Cardiac fibroblast (primary cell): ENCODE results near the gene IL1RAPL2.
A peak's percentile ranks its signal among the peaks of the same experiment; 100 is the strongest.

ENCODE experiments used
- DNase-seq, 2 donors: peaks; one replicate each; pipeline versions ENCODE4 v3.0.0 to v3.0.0-alpha.2; 2010; ENCODE audit warnings: low read depth in 2 of 2
- H3K4me3 ChIP-seq, 2 donors: replicated peaks in 1 of 2; 1 replicate in 1 of 2; 2 replicates in 1 of 2; pipeline ENCODE4 v1.5.1; 2011; ENCODE audit warnings: low read depth in 2 of 2, low read length in 2 of 2, mild to moderate bottlenecking in 2 of 2, moderate library complexity in 1 of 2
- TF ChIP-seq, protein P1 (sequence below): IDR thresholded peaks from one replicate; pipeline ENCODE4 v1.5.1; 2011; ENCODE audit warnings: low read depth, mild to moderate bottlenecking, low read length, inconsistent platforms

The IL1RAPL2 gene

DNA sequence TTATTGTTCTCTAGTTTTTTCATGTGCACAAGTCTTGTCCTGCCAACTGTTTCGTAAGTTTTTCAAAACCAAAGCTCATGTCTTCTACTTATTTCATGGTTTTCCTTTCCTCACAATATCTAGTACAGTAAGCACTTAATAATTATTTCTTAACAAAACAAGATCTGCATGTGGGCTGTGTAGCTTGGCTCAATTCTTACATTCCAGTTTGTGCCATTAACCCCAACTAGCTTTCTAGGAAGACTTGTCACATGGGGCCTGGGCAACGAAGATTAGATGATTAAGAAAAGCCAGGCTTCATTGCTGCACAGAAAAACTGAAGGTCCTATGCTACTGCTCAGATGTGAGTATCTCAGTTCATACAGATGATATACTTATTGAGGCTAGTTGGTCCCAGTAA lies 809.8 kb downstream of the IL1RAPL2 start:
- TF ChIP-seq, protein P1, sequence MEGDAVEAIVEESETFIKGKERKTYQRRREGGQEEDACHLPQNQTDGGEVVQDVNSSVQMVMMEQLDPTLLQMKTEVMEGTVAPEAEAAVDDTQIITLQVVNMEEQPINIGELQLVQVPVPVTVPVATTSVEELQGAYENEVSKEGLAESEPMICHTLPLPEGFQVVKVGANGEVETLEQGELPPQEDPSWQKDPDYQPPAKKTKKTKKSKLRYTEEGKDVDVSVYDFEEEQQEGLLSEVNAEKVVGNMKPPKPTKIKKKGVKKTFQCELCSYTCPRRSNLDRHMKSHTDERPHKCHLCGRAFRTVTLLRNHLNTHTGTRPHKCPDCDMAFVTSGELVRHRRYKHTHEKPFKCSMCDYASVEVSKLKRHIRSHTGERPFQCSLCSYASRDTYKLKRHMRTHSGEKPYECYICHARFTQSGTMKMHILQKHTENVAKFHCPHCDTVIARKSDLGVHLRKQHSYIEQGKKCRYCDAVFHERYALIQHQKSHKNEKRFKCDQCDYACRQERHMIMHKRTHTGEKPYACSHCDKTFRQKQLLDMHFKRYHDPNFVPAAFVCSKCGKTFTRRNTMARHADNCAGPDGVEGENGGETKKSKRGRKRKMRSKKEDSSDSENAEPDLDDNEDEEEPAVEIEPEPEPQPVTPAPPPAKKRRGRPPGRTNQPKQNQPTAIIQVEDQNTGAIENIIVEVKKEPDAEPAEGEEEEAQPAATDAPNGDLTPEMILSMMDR, result no peak
- no peak overlapping the region for H3K4me3 ChIP-seq
- peak; percentile 75 to 76 for DNase-seq

DNA sequence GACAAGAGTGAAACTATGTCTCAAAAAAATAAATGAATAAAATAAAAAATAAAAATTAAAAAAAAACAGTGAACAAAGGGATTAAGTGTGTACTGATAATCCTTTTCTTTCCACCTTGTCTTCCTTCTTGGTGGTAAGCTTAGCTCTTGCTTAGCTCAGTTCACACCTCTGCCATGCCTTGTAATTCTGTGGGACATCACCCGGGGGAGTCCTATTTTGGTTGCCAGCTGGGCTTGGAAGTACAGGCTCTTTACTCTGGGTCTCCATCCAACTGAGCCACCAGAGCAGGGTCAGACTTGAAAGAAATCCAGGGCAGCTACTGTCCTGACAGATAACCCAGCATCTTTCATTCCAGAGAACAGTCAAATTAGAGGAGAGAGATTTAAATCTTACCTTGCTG lies 858.7 kb downstream of the IL1RAPL2 start:
- TF ChIP-seq, protein P1, result no peak
- DNase-seq, result no peak
- H3K4me3 ChIP-seq, result no peak overlapping the region

- DNase-seq, result no peak
- TF ChIP-seq, protein P1, result no peak
- H3K4me3 ChIP-seq, result no peak overlapping the region
These were observed 885.4 kb downstream of the IL1RAPL2 start for GRCh38 chrX:105451401-105451800.

DNA sequence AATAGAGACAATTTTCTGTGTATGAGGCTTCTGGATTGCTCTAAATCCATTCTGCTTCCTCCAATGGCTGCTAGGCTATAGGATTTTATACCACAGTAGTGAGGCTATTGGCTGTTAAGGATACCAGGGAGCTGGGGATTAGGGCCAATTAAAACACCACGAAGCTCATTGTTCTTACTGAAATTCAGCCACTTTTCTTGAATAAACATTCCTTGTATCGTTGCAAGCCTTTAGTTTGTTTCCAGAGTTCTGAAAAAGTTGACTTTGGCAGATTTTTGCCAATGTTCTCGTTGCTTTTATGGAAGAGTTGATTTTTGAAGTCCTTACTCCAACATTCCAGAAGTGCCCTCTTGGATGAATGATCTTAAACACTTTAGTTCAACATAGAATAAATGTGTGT lies 892.8 kb downstream of the IL1RAPL2 start:
- no peak for DNase-seq
- H3K4me3 ChIP-seq, result no peak overlapping the region
- TF ChIP-seq, protein P1, result no peak

DNA sequence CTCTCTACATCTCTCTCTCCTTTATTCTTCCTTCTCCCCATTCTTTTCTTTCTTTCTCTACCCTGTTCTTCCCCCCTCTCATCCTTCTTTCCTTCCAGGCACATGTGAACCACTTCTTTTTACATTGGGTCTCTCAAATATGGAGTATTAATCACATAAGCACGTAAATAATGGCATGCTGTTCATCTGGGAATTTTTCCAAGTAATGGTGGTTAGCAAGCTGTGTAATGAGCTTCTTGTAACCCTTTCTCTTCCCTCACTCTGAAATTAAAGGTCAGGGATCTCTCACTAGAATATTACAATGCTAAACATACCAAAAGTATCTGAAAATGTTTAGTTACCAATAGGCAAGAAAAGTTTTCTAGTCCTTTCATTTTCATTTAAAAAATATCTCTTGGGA lies 894.4 kb downstream of the IL1RAPL2 start:
- H3K4me3 ChIP-seq, result no peak overlapping the region
- DNase-seq, result peak; percentile 67
- TF ChIP-seq, protein P1, result no peak

DNA sequence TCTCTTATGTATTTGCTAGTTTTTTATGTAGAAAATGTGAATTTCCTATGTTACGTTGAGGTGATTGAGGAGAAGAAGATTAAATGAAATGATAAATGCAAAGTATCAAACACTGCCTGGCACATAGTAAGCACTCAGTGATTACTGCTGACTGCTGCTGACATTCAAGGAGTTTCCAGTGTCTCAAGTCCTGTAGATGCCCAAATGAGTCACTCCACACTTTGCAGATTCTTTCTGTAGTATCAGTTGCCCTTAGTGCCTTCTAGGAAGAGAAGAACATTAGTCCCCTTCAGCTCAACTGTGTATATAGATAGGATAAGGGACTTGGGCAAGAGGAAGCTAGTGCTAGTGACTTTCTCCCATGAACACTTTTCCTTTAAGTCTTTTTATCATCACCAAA lies 895.0 kb downstream of the IL1RAPL2 start:
- TF ChIP-seq, protein P1, result no peak
- H3K4me3 ChIP-seq, result no peak overlapping the region
- peak in 1 of 2 donors; percentile 36 for DNase-seq

- no peak overlapping the region for H3K4me3 ChIP-seq
- DNase-seq, result peak; percentile 17 to 48
- TF ChIP-seq, protein P1, result no peak
These were observed 896.2 kb downstream of the IL1RAPL2 start for GRCh38 chrX:105462186-105462585.
